HL-60 (cell line): ENCODE measurements around the gene FAM216B.

ENCODE experiments used
- DNase-seq, 2 experiments: peaks; one replicate each; pipeline ENCODE4 v3.0.0-alpha.2; 2010 to 2020; ENCODE audit warnings: low read depth in 1 of 2, low spot score in 1 of 2
- H3K27ac ChIP-seq: fragments of 250-450 bp; sonication (Bioruptor Pico); replicated peaks from 2 replicates; pipeline ENCODE4 v1.5.1; 2020; ENCODE audit warnings: mild to moderate bottlenecking, moderate library complexity
- H3K27me3 ChIP-seq: fragments of 250-450 bp; sonication (Bioruptor Pico); 2 replicates; pipeline ENCODE4 v1.5.1; 2021; ENCODE audit warnings: mild to moderate bottlenecking, moderate library complexity; ENCODE audit not compliant: insufficient read depth, poor library complexity, severe bottlenecking
- H3K4me3 ChIP-seq: replicated peaks from 2 replicates; pipeline ENCODE4 v1.5.1; 2011; ENCODE audit warnings: mild to moderate bottlenecking, control low read depth, low read length; ENCODE audit not compliant: insufficient read depth
- CTCF ChIP-seq: IDR thresholded peaks from one replicate; pipeline ENCODE4 v1.5.1; 2011; ENCODE audit warnings: low read length, control low read depth, inconsistent platforms; ENCODE audit not compliant: insufficient read depth
- GABPA ChIP-seq: IDR thresholded peaks from 2 replicates; pipeline ENCODE4 v1.6.1; 2012; ENCODE audit warnings: low read depth
- POLR2AphosphoS5 ChIP-seq: IDR thresholded peaks from 2 replicates; pipeline ENCODE4 v1.6.1; 2012; ENCODE audit warnings: low read depth
- REST ChIP-seq: IDR thresholded peaks from 2 replicates; pipeline ENCODE4 v1.6.1; 2012; ENCODE audit warnings: low read depth; ENCODE audit not compliant: insufficient replicate concordance
- SPI1 ChIP-seq: IDR thresholded peaks from 2 replicates; pipeline ENCODE4 v1.6.1; 2012; ENCODE audit warnings: low read depth, mild to moderate bottlenecking, borderline replicate concordance

Gene FAM216B

GRCh38 chr13:42760951-42761350 lies 20.4 kb upstream of the FAM216B start:
- TF ChIP-seq SPI1 (no peak), CTCF (no peak), GABPA (no peak), POLR2AphosphoS5 (no peak), REST (no peak)
- Histone ChIP-seq H3K27ac (no peak overlapping the region), H3K4me3 (no peak overlapping the region), H3K27me3 (no peaks in the 10 kb centered on the region)
- DNase-seq, result no peak

- DNase-seq, result no peak
- Histone ChIP-seq H3K27ac (no peak overlapping the region), H3K27me3 (no peaks in the 10 kb centered on the region), H3K4me3 (no peak overlapping the region)
- no peak for TF ChIP-seq GABPA
- TF ChIP-seq REST, result no peak
- no peak for TF ChIP-seq POLR2AphosphoS5
- no peak for TF ChIP-seq CTCF
- no peak for TF ChIP-seq SPI1
Measured at GRCh38 chr13:42762251-42762650, 19.1 kb upstream of the FAM216B start.

GRCh38 chr13:42762917-42763316 lies 18.5 kb upstream of the FAM216B start:
- no peak for DNase-seq
- H3K27ac ChIP-seq, result no peak overlapping the region
- TF ChIP-seq POLR2AphosphoS5, result no peak
- no peak for TF ChIP-seq CTCF
- no peak for TF ChIP-seq REST
- TF ChIP-seq GABPA, result no peak
- no peak for TF ChIP-seq SPI1

More at GRCh38 chr13:42762917-42763316, 18.5 kb upstream of the FAM216B start:
- H3K27me3 ChIP-seq, result no peaks in the 10 kb centered on the region
- no peak overlapping the region for H3K4me3 ChIP-seq
